ENCODE data around the gene CPNE4.

- TF ChIP-seq, protein P1, sequence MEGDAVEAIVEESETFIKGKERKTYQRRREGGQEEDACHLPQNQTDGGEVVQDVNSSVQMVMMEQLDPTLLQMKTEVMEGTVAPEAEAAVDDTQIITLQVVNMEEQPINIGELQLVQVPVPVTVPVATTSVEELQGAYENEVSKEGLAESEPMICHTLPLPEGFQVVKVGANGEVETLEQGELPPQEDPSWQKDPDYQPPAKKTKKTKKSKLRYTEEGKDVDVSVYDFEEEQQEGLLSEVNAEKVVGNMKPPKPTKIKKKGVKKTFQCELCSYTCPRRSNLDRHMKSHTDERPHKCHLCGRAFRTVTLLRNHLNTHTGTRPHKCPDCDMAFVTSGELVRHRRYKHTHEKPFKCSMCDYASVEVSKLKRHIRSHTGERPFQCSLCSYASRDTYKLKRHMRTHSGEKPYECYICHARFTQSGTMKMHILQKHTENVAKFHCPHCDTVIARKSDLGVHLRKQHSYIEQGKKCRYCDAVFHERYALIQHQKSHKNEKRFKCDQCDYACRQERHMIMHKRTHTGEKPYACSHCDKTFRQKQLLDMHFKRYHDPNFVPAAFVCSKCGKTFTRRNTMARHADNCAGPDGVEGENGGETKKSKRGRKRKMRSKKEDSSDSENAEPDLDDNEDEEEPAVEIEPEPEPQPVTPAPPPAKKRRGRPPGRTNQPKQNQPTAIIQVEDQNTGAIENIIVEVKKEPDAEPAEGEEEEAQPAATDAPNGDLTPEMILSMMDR (conservative IDR thresholded peaks at IDR 0.05; ENCODE audit: low read depth, low read length) = no peak
- TF ChIP-seq EZH2 (IDR thresholded peaks at IDR 0.05; ENCODE audit: low read length, unreplicated experiment) (no peak), EZH2phosphoT487 (IDR thresholded peaks at IDR 0.05; ENCODE audit: borderline replicate concordance, low read length) (no peak)
Observed at GRCh38 chr3:131998027-131998426, 36.8 kb downstream of the CPNE4 start.
